AG04450 (cell line): ENCODE results near the gene MRAP. TPM values are rescaled to one million over a fixed set of nuclear protein-coding genes. Genes with fewer than 3 reads are reported as not detected.
A peak's percentile ranks its signal among the peaks of the same experiment; 100 is the strongest.

Experiments
- CTCF ChIA-PET: fragments of 300-600, 350-600 bp; formaldehyde crosslinking; extraction: SDS; loops from one replicate; lab custom pipeline; 2022; ENCODE audit warnings: antibody characterized with exemption, inconsistent platforms; lab: Charles Lee
- POLR2A ChIA-PET: fragments of 350-600 bp; formaldehyde crosslinking; extraction: SDS; loops from one replicate; lab custom pipeline; 2021; ENCODE audit warnings: antibody characterized with exemption, inconsistent platforms; lab: Yijun Ruan, JAX
- DNase-seq: peaks from one replicate; pipeline ENCODE4 v3.0.0-alpha.2; 2011; ENCODE audit warnings: low read depth, low spot score
- H3K27ac ChIP-seq: one replicate; pipeline ENCODE4 v1.5.1; 2012; ENCODE audit warnings: low read depth, low read length, control low read depth
- H3K27me3 ChIP-seq: one replicate; pipeline ENCODE4 v1.6.0; 2012; ENCODE audit warnings: low read length; ENCODE audit not compliant: control insufficient read depth, insufficient read depth
- H3K4me3 ChIP-seq: 2 replicates; pipeline ENCODE4 v1.5.1; 2011; ENCODE audit warnings: mild to moderate bottlenecking, low read depth, low read length, control low read depth
- H3K9me3 ChIP-seq: 2 replicates; pipeline ENCODE4 v1.5.1; 2012; ENCODE audit warnings: low read length; ENCODE audit not compliant: control insufficient read depth, insufficient read depth
- polyA minus RNA-seq: library from RNA; depleted of rRNA, polyadenylated mRNA; stranded (reverse); fragments of >200 nt; gene quantifications from 2 replicates; pipeline ENCODE4 v1.2.3, GENCODE V29; 2011; rRNA and poly(A)+ RNA removed
- polyA plus RNA-seq: library from polyadenylated mRNA; depleted of rRNA; stranded (reverse); fragments of >200 nt; gene quantifications from 2 replicates; pipeline ENCODE4 v1.2.3, GENCODE V29; 2011; rRNA removed
- TF ChIP-seq, protein P1 (sequence below): IDR thresholded peaks from 2 replicates; pipeline ENCODE4 v1.5.1; 2011; ENCODE audit warnings: low read depth, low read length, control low read depth, inconsistent platforms

MRAP gene
- polyA plus RNA-seq = not detected in 2 replicates
- not detected in 2 replicates for polyA minus RNA-seq

DNA sequence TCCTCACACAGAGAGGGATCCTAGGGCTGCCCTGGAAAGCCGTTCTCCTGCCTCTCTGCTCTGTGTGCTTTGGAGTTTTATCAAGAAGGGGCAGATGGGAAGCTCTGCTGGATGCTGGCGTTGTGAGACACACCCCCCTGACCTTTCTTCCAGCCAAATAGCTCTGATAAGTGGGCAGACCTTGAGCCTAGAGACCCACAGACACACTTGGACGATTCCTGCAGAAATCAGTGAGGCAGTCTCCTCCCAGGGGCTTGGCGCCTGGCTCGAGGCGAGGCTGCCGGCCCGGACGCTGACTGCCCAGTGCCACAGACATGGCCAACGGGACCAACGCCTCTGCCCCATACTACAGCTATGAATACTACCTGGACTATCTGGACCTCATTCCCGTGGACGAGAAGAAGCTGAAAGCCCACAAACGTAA lies at the start of gene MRAP:
Gene MRAP (plus strand): TSS at position 198 of the 424 bp plus-strand sequence. CDS start 117 bp downstream, at position 315.
- ChIA-PET CTCF (interaction anchor here (1.0 kb wide), 1 partner anchor 302 kb away, joined by 4 read pairs; no protein-coding TSS in a partner anchor), POLR2A (no interaction called here)
- TF ChIP-seq, protein P1, sequence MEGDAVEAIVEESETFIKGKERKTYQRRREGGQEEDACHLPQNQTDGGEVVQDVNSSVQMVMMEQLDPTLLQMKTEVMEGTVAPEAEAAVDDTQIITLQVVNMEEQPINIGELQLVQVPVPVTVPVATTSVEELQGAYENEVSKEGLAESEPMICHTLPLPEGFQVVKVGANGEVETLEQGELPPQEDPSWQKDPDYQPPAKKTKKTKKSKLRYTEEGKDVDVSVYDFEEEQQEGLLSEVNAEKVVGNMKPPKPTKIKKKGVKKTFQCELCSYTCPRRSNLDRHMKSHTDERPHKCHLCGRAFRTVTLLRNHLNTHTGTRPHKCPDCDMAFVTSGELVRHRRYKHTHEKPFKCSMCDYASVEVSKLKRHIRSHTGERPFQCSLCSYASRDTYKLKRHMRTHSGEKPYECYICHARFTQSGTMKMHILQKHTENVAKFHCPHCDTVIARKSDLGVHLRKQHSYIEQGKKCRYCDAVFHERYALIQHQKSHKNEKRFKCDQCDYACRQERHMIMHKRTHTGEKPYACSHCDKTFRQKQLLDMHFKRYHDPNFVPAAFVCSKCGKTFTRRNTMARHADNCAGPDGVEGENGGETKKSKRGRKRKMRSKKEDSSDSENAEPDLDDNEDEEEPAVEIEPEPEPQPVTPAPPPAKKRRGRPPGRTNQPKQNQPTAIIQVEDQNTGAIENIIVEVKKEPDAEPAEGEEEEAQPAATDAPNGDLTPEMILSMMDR = no peak
- Histone ChIP-seq H3K4me3 (no peak within 1 kb of the TSS), H3K27ac (no peak within 1 kb of the TSS), H3K9me3 (no peaks in the 10 kb centered on the region; the same call in none of the 2 replicates), H3K27me3 (no peaks in the 10 kb centered on the region)
- no peak for DNase-seq

DNA sequence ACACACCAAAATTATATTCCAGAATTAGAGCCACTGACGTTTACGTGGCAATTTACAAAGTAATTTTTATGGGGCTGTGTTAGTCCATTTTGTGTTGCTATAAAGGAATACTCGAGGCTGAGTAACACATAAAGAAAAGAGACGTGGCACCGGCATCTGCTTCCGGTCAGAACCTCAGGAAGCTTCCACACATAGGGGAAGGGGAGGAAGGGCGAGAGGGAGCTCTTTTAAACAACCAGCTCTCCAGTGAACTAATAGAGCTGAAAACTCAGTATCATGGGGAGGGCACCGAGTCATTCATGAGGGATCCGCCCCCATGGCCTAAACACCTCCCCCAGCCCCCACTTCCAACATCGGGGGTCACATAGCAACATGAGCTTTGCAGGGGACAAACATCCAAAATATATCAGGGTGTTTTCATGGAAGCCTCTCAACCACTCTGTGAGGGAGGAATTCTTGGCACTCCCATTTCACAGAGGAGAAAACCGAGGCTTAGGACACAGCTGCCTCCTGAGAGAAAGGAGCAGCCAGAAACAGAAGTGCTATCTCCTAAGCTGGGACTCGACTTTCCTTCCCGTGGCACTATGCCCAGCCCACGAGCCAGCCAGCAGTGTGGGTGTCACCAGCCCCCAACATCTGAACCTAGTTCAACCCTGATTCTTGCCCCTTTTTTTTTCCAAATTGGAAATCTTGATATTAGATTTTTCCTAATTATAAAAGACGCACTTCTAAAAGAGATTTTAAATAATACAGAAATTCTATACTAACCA lies 49.0 kb upstream of the MRAP start:
- ChIA-PET CTCF (interaction anchor here (0.6 to 3.1 kb wide), 4 partner anchors 8 to 464 kb away, joined by 3 to 10 read pairs (median 4); no protein-coding TSS in a partner anchor), POLR2A (no interaction called here)
- TF ChIP-seq, protein P1 = no peak

DNA sequence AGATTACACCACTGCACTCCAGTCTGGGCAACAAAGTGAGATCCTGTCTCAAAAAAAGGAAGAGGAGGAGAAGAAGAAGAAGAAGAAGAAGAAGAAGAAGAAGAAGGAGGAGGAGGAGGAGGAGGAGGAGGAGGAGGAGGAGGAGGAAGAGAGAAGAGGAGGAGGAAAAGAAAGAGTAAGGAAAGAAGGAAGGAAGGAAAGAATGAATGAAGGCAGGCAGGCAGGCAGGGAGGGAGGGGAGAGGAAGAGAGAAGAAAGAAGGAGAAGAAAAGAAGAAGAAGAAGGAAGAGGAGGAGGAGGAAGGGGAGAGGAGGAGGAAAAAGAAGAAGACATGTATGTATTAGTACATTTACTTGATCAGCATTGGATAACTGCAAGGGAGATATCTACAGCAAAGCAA lies 46.5 kb upstream of the MRAP start:
- TF ChIP-seq, protein P1 = no peak
- H3K27me3 ChIP-seq = peaks cover 8% of the 10 kb centered on the region
- no peak overlapping the region for H3K27ac ChIP-seq
- DNase-seq = no peak
- H3K4me3 ChIP-seq = no peak overlapping the region
- CTCF ChIA-PET = interaction anchor here (1.5 kb wide), 1 partner anchor 378 kb away, joined by 4 read pairs; no protein-coding TSS in a partner anchor
- POLR2A ChIA-PET = no interaction called here
- H3K9me3 ChIP-seq = no peaks in the 10 kb centered on the region

More for the DNA sequence above, 49.0 kb upstream of the MRAP start:
- DNase-seq = no peak
- Histone ChIP-seq H3K9me3 (no peaks in the 10 kb centered on the region), H3K27ac (no peak overlapping the region), H3K4me3 (no peak overlapping the region), H3K27me3 (peaks cover 21% of the 10 kb centered on the region)

DNA sequence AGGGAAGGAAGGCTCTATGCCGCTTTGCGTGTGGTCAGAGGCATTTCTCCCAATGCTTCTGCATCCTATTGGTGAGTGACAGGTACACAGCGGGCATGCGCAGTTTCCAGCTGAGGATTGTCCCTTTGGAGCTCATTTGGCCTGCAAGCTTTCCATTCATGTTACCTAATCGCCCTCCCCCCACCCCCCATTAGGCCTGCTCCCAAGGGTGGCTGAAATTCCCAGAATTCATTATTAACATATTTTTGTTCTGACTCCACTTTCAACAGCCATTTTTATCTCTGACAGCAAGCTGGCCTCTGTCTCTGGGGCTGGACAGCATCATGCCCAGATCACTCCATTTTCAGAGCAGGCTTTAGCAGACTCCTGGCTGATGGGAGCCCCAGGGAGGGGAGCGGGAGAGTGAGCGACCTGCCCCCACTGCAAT lies 45.4 kb upstream of the MRAP start:
- Histone ChIP-seq H3K4me3 (no peak overlapping the region), H3K9me3 (no peaks in the 10 kb centered on the region), H3K27me3 (peaks cover 3% of the 10 kb centered on the region), H3K27ac (no peak overlapping the region)
- POLR2A ChIA-PET = interaction anchor here (0.6 kb wide), 1 partner anchor 12 kb away, joined by 4 read pairs; no protein-coding TSS in a partner anchor
- CTCF ChIA-PET = interaction anchor here (0.6 to 1.5 kb wide), 4 partner anchors 22 to 1212 kb away, joined by 3 to 4 read pairs (median 3); no protein-coding TSS in a partner anchor
- peak; percentile 18 for DNase-seq
- TF ChIP-seq, protein P1 = no peak

DNA sequence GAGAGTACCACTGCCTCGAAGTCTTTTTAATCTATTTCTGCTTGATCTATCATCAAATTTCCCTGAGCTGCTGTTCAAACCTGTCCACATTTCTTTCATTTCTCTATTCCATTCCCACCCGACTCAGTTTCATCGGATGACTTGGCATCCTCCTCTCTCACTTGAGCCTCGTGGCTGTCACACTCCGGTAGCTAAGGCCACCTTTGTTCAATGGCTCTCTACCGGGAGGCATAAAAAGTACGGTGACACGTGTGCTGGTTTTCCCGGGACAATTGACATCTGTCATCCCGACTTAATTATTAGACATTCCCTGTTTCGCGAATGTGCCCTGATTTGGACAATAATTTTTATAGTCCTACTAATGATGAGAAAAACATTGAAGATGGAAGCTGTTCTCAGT lies 42.4 kb upstream of the MRAP start:
- Histone ChIP-seq H3K27me3 (no peaks in the 10 kb centered on the region), H3K4me3 (no peak overlapping the region), H3K9me3 (no peaks in the 10 kb centered on the region; the same call in 1 of the 2 replicates), H3K27ac (no peak overlapping the region)
- no peak for DNase-seq
- POLR2A ChIA-PET = no interaction called here
- TF ChIP-seq, protein P1 = no peak
- CTCF ChIA-PET = interaction anchor here (0.7 to 4.2 kb wide), 3 partner anchors 132 to 470 kb away, joined by 3 to 98 read pairs (median 73); no protein-coding TSS in a partner anchor
